K562 (cell line): ENCODE data around the gene DPF1. TPM values are rescaled to one million over a fixed set of nuclear protein-coding genes. Genes with fewer than 3 reads are reported as not detected.

ENCODE experiments used
- ATAC-seq: fragments of 200-7000 bp; cut with Tn5 transposase; 3 replicates; pipeline ENCODE4 v1.9.1; 2020; ENCODE audit warnings: moderate library complexity
- BruUV-seq: library from RNA; stranded (reverse); fragments of 400-500 nt; replicated peaks from 2 replicates; lab custom pipeline; 2021; lab: Mats Ljungman, UMichigan
- CTCF ChIA-PET: fragments of 300-600 bp; formaldehyde crosslinking; extraction: SDS; loops from one replicate; lab custom pipeline; 2021; ENCODE audit warnings: low intra/inter-chr PET ratio; lab: Yijun Ruan, JAX
- POLR2A ChIA-PET: fragments of 300-600, 350-650 bp; sonication (Branson Sonifier 250); formaldehyde crosslinking; extraction: SDS; loops from one replicate; lab custom pipeline; 2021; ENCODE audit warnings: antibody characterized with exemption, inconsistent platforms; lab: Yijun Ruan, JAX
- DNase-seq, 4 experiments: peaks; one replicate each; pipeline versions ENCODE4 v3.0.0 to v3.0.0-alpha.2; 2011 to 2018; ENCODE audit warnings: low spot score in 3 of 4, mixed read lengths in 3 of 4; ENCODE audit errors: extremely low read depth in 1 of 4
- FAIRE-seq: peaks from 2 replicates; lab custom pipeline; 2011; peaks lifted over from hg19 to GRCh38; lab: Jason Lieb, UNC
- H2AFZ ChIP-seq: 2 replicates; pipeline ENCODE4 v1.6.0; 2011; ENCODE audit warnings: low read depth, low read length, control low read depth, inconsistent platforms
- H3K27ac ChIP-seq: fragments of 200-600 bp; 3 replicates; pipeline ENCODE4 v1.8.0; 2011; ENCODE audit warnings: low read depth, mild to moderate bottlenecking, control low read depth, inconsistent platforms, low read length, moderate library complexity, mixed read lengths; ENCODE audit errors: extremely low read depth
- H3K27me3 ChIP-seq, 2 experiments: fragments of 300-600 bp in 1 of 2; 2 replicates in 1 of 2; 3 replicates in 1 of 2; pipeline versions ENCODE4 v1.6.0 to v1.8.0; 2011; ENCODE audit warnings: inconsistent platforms in 2 of 2, low read length in 2 of 2, mild to moderate bottlenecking in 1 of 2, mixed read lengths in 1 of 2, moderate library complexity in 1 of 2; ENCODE audit not compliant: control insufficient read depth in 2 of 2, insufficient read depth in 2 of 2
- H3K36me3 ChIP-seq: fragments of 300-600 bp; 3 replicates; pipeline ENCODE4 v1.8.0; 2011; ENCODE audit warnings: mild to moderate bottlenecking, low read length, inconsistent platforms; ENCODE audit not compliant: control insufficient read depth, insufficient read depth
- H3K4me1 ChIP-seq, 2 experiments: fragments of 200-600 bp in 1 of 2; replicated peaks in 1 of 2; 2 replicates in 1 of 2; 3 replicates in 1 of 2; pipeline versions ENCODE4 v1.5.1 to v1.8.0; 2011; ENCODE audit warnings: inconsistent platforms in 2 of 2, low read length in 2 of 2, mild to moderate bottlenecking in 1 of 2, mixed read lengths in 1 of 2, moderate library complexity in 1 of 2; ENCODE audit not compliant: control insufficient read depth in 2 of 2, insufficient read depth in 2 of 2
- H3K4me2 ChIP-seq: 2 replicates; pipeline ENCODE4 v1.6.1; 2011; ENCODE audit warnings: low read length, control low read depth, inconsistent platforms, mixed read lengths; ENCODE audit not compliant: insufficient read depth
- H3K4me3 ChIP-seq: fragments of 200-600 bp; sonication (generic), shearing (Covaris generic); 2 replicates; pipeline ENCODE4 v1.5.1; 2016; ENCODE audit warnings: control low read depth, inconsistent platforms
- H3K79me2 ChIP-seq: fragments of 200-600 bp; 3 replicates; pipeline ENCODE4 v1.8.0; 2011; ENCODE audit warnings: low read length, inconsistent platforms; ENCODE audit not compliant: control insufficient read depth, insufficient read depth
- H3K9ac ChIP-seq, 2 experiments: 2 replicates each; pipeline versions ENCODE4 v1.6.0 to v1.6.1; 2011; ENCODE audit warnings: low read depth in 2 of 2, low read length in 2 of 2, control low read depth in 1 of 2, inconsistent platforms in 1 of 2, mild to moderate bottlenecking in 1 of 2, mixed read lengths in 1 of 2; ENCODE audit not compliant: insufficient read depth in 1 of 2
- H3K9me1 ChIP-seq: one replicate; pipeline ENCODE4 v1.6.0; 2011; ENCODE audit warnings: inconsistent platforms, mild to moderate bottlenecking, low read length, moderate library complexity; ENCODE audit not compliant: control insufficient read depth, insufficient read depth
- H3K9me3 ChIP-seq: replicated peaks from 2 replicates; pipeline ENCODE4 v1.5.1; 2011; ENCODE audit warnings: low read depth, low read length, inconsistent platforms; ENCODE audit not compliant: control insufficient read depth, insufficient read depth
- H4K20me1 ChIP-seq: replicated peaks from 2 replicates; pipeline ENCODE4 v1.6.1; 2011; ENCODE audit warnings: low read length, inconsistent platforms, mixed read lengths; ENCODE audit not compliant: control insufficient read depth, insufficient read depth
- ARHGAP35 ChIP-seq: fragments of 450-650 bp; IDR thresholded peaks from 2 replicates; pipeline ENCODE4 v1.6.1; 2018; ENCODE audit not compliant: partially characterized antibody
- SMARCA5 ChIP-seq: fragments of 450-650 bp; IDR thresholded peaks from 2 replicates; pipeline ENCODE4 v1.6.1; 2016
- WHSC1 ChIP-seq: IDR thresholded peaks from one replicate; pipeline ENCODE4 v1.6.1; 2012; ENCODE audit warnings: low read length, control low read depth, inconsistent platforms
- WGBS: fragments of 100-300 bp; shearing (Covaris generic); methylation state at CpG from one replicate; pipeline ENCODE4 v1.1.6; 2016; ENCODE audit warnings: low coverage, mixed read lengths; ENCODE audit not compliant: insufficient coverage; ENCODE audit errors: missing lambda C conversion rate; 5-methylcytosine and 5-hydroxymethylcytosine counted together
- in situ Hi-C: fragments of 300-500 bp; cut with MboI; formaldehyde crosslinking; loops from 4 replicates; pipeline ENCODE4 v1.15.0; 2018; ENCODE audit warnings: inconsistent platforms, mixed read lengths
- intact Hi-C: fragments of 100-400 bp; cut with micrococcal nuclease; formaldehyde crosslinking; loops from 2 replicates; pipeline ENCODE4 v1.14.2; 2022
- polyA plus RNA-seq, 8 experiments: library from polyadenylated mRNA; depleted of rRNA in 4 of 8; stranded (reverse) in 5 of 8; unstranded in 3 of 8; fragments of >200 nt; fragmentation: Nextera tagmentation in 2 of 8; fragmentation: Illumina TruSeq in 1 of 8; extraction: Ambion mirVana in 2 of 8; extraction: Trizol in 1 of 8; gene quantifications; 2 replicates each; pipeline versions ENCODE4 v1.2.1 to v1.2.3, GENCODE V29; 2011 to 2014; ENCODE audit warnings: inconsistent platforms in 1 of 8, missing spikeins in 1 of 8
- total RNA-seq, 7 experiments: library from RNA; depleted of rRNA in 6 of 7; stranded (reverse); fragments of >200 nt in 6 of 7; fragmentation: Illumina TruSeq in 2 of 7; extraction: Trizol in 2 of 7; gene quantifications; 2 replicates each; pipeline versions ENCODE4 v1.2.1 to v1.2.3, GENCODE V29; 2011 to 2021; ENCODE audit warnings: low replicate concordance in 1 of 7
- TF ChIP-seq, protein P1 (sequence below): fragments of 200-800 bp; sonication (Bioruptor generic); IDR thresholded peaks from 2 replicates; pipeline ENCODE4 v1.6.1; 2017; ENCODE audit warnings: missing genetic modification characterization, missing compliant biosample characterization

The DPF1 gene
- total and polyA plus RNA-seq, 9 of the 15 experiments (the other 6 are each of a cell fraction or from before 2014, with no cell fraction given), result 0.10 to 5.7 (median 3.1) TPM

DNA sequence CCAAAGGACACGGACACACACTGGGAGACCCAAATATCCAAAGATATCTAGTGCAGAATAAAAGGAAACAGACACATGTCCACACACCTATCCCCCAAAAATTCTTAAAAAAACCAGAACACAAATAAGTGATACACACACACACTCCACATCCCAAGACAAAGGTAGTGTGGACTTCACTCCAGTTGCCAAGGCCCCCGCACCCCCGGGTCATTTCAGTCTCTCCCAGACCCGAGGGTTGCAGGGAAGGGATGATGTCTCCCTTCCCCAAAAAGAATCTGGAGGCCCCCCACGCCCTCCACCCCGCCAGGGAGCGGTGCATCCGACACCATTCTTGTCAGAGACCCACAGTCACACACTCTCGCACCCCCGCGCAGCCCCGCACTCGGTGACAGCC lies 407 bp downstream of the DPF1 start:
- Histone ChIP-seq H3K9ac (peak overlapping the region; percentile 4 to 70; a peak in 2 of 4 replicates), H3K4me2 (peak overlapping the region; percentile 100), H3K9me3 (no peaks in the 10 kb centered on the region), H3K9me1 (no peaks in the 10 kb centered on the region), H3K27ac (no peak overlapping the region), H3K4me1 (peaks cover 7 to 42% of the 10 kb centered on the region in 2 experiments; a peak in 4 of 5 replicates), H3K36me3 (no peaks in the 10 kb centered on the region), H4K20me1 (no peaks in the 10 kb centered on the region), H3K79me2 (no peaks in the 10 kb centered on the region; the same call in 2 of the 3 replicates), H3K27me3 (no peaks in the 10 kb centered on the region; a peak in 1 of 5 replicates), H3K4me3 (peak overlapping the region; percentile 67), H2AFZ (peak overlapping the region; percentile 98)
- intact Hi-C loops, result no loop called here
- ChIA-PET CTCF (interaction anchor here (0.7 to 1.8 kb wide), 2 partner anchors 81 to 356 kb away, joined by 4 to 7 read pairs; no protein-coding TSS in a partner anchor), POLR2A (no interaction called here)
- in situ Hi-C loops, result loop anchor here (10.0 kb wide), 1 partner anchor 299 kb away; no protein-coding TSS in a partner anchor
- no peak for DNase-seq
- no peak for ATAC-seq
- BruUV-seq, result no TSS peak
- TF ChIP-seq ARHGAP35, result peak; percentile 0
- no peak for TF ChIP-seq WHSC1
- WGBS, result 3% methylated on average over 11 of the region's 13 CpGs
- FAIRE-seq, result no peak

DNA sequence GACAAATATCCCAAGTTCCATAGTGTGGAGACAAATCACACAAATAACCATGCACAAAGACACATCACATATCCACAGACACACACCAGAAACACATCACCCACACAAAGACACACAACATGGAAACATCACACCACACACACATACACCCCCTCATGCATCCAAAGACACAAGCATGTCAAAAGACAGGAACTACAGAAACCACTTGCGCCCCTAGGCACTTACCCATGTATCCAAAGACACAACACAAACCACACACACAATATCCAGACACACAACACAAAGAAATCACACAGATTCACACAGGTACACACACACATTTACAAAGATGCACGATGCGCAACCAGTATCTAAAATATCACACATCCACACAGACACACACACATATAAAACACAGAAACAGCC lies 901 bp downstream of the DPF1 start:
- no peak for FAIRE-seq
- ChIA-PET POLR2A (no interaction called here), CTCF (no interaction called here)
- intact Hi-C loops, result no loop called here
- H3K9ac ChIP-seq, result peak overlapping the region in 1 of 2 experiments; percentile 4; a peak in 1 of 4 replicates
- H3K79me2 ChIP-seq, result no peaks in the 10 kb centered on the region; the same call in 2 of the 3 replicates
- H3K9me1 ChIP-seq, result no peaks in the 10 kb centered on the region
- H3K27ac ChIP-seq, result no peak overlapping the region
- H2AFZ ChIP-seq, result peak overlapping the region; percentile 98
- H3K4me2 ChIP-seq, result peak overlapping the region; percentile 100; the same call in 1 of the 2 replicates
- no peaks in the 10 kb centered on the region for H3K9me3 ChIP-seq
- WGBS, result 69% methylated on average over 3 of the region's 3 CpGs
- peaks cover 7 to 37% of the 10 kb centered on the region in 2 experiments; a peak in 4 of 5 replicates for H3K4me1 ChIP-seq
- in situ Hi-C loops, result loop anchor here (10.0 kb wide), 1 partner anchor 298 kb away; no protein-coding TSS in a partner anchor
- H4K20me1 ChIP-seq, result no peaks in the 10 kb centered on the region
- no peak for DNase-seq
- ATAC-seq, result no peak
- H3K4me3 ChIP-seq, result 0 out of 2 replicates have a peak overlapping the region, but pooled peaks have one; percentile 67
- TSS peak; percentile 60 for BruUV-seq
- no peaks in the 10 kb centered on the region for H3K27me3 ChIP-seq
- H3K36me3 ChIP-seq, result no peaks in the 10 kb centered on the region
- peak; percentile 55; the same call in 1 of the 2 replicates for TF ChIP-seq SMARCA5
- TF ChIP-seq, protein P1, sequence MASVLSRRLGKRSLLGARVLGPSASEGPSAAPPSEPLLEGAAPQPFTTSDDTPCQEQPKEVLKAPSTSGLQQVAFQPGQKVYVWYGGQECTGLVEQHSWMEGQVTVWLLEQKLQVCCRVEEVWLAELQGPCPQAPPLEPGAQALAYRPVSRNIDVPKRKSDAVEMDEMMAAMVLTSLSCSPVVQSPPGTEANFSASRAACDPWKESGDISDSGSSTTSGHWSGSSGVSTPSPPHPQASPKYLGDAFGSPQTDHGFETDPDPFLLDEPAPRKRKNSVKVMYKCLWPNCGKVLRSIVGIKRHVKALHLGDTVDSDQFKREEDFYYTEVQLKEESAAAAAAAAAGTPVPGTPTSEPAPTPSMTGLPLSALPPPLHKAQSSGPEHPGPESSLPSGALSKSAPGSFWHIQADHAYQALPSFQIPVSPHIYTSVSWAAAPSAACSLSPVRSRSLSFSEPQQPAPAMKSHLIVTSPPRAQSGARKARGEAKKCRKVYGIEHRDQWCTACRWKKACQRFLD (CRISPR knock-in tag), result no peak
